Left renal pelvis (tissue), 4 donors: ENCODE measurements around the gene FKBP8. TPM values are rescaled to one million over a fixed set of nuclear protein-coding genes. Genes with fewer than 3 reads are reported as not detected.
"Not testable (repeated sequence)": the region's sequence is repeated elsewhere in the genome, so short reads cannot be mapped to it uniquely, and the experiment has no call there.

Experiments used
- DNase-seq, 4 donors: peaks; one replicate each; pipeline ENCODE4 v3.0.0-alpha.2; 2013; ENCODE audit warnings: low read depth in 4 of 4, low spot score in 3 of 4
- polyA plus RNA-seq, 4 donors: library from polyadenylated mRNA; unstranded; fragments of 120-200 nt; gene quantifications; one replicate each; pipeline ENCODE4 v1.2.1, GENCODE V29; 2013; ENCODE audit not compliant: insufficient read length in 4 of 4

FKBP8 gene
- 100 to 1,000 TPM; 131 to 201 (median 173) TPM for polyA plus RNA-seq

DNA sequence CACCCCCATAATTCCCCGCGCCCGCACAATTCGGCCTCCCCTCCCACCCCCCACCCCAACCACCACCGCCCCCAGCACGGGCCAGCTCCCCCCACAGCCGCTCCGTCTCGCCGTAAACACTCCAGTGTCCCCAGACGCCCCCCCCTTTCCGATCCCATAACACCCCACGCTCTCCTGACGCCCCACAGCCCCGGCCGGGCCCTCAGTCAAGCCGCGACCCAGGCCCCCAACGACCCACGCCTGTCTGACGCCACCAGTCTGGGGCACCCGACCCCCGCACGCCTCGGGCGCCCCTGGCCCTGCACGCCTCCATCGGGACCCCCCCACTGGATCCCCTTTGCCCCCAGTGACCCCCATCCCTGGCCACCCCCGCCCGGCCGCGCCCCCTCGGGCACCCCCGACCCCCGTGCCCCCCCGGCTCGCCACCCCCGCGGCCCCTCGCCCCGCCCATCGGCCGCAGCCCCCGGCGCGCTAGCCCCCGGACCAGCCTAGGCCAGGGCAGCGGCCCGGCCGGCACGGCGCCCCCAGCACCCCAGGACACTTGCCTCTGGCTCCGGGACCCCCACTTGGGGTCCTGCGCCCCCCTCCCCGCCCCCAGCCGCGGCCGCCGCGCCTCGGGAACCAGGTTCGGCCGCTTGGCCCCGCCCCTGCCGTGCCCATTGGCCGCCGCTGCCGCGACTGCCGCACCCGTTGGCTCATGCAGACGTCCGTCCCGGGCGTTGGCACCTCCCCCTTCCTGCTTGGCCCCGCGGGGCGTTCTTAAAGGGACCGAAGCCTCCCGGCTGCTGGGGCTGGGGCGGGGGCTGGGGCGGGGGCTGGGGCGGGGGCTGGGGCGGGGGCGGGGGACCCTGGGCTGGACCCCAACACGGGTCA lies at the start of gene FKBP8:
Gene FKBP8, minus strand, starts transcription at position 633 of the 873 bp plus-strand sequence. CDS start 1,603 bp downstream, outside the sequence.
- peak; percentile 69 to 78 (median 75) for DNase-seq

DNA sequence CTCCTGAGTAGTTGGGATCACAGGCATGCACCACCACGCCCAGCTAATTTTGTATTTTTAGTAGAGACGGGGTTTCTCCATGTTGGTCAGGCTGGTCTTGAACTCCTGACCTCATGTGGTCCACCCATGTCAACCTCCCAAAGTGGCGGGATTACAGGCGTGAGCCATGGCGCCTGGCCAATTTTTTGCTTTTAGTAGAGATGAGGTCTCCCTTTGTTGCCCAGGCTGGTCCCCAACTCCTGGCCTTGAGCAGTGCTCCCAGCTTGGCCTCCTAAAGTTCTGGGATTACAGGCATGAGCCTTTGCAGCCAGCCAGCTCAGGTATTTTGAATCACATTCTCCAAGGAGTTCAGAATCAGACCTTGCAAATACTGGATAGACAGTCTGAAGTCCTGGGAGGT lies 49.4 kb upstream of the FKBP8 start:
- DNase-seq: not testable (repeated sequence)

DNA sequence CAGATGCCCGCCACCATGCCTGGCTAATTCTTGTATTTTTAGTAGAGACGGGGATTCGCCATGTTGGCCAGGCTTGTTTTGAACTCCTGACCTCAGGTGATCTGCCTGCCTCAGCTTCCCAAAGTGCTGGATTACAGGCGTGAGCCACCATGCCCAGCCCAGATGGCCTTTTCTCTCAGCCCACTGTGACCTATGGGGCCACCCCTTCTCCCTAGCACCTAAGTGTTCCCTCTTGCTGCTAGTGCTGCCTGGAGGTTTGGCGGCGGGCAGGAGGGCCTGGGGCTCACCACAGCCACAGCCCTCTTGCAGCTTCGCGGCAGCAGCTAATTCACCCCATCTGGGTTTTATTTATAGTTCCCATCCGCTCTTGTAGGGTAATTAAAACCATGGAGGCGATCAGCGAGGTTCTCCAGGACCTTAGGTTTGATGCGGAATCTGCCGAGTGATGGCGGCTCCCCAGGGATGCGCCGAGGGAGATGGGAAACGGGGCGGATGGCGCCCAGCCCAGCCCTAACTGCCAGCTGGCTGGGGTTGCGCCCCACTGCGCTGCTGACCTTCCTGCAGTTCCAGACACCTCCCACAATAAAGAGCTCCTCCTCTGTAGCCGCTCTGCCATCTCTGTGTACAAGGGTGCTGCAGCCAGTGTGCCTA lies 48.5 kb upstream of the FKBP8 start:
- DNase-seq: no peak

DNA sequence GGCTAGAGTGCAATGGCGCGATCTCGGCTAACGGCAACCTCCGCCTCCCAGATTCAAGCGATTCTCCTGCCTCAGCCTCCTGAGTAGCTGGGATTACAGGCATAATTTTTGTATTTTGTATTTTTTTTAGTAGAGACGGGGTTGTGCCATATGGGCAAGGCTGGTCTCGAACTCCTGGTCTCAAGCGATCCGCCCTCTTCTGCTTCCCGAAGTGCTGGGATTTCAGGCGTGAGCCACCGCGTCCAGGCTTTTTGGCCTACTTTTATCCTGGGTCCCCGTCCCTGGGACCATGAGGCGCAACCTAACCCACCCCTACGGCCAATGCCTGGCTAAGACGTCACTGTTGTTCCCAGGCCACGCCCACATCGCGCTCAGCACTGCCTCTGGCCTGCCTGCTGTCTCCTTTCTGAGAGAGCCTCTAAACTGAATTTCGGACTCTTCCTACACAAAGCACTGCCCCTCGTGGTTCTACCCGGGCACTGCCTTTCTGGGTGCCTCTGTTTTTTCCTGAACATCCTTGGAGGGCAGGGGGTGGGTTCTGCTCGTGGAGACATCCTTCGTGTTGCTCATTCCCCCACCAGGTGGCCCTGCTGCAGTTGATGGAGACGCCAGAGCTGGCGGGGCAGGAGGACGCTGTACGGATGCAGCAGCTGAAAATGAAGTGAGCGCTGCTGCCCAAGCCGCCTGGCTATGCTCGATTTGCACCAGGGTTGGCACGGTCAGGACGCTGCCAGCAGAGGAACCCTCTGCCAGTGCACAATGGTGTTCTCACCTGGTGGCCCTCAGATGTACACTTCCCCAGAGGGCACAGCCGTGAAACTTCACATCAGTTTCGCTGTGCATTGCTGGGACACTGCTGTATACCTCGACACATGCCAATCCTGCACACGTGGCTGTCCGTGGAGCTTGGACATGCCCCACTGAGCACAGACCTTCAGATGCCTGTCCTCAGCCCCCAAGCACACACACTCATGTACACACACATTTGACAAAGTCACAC lies 47.2 kb upstream of the FKBP8 start:
- DNase-seq: peak in 3 of 4 donors; percentile 56 to 74 (median 69)

DNA sequence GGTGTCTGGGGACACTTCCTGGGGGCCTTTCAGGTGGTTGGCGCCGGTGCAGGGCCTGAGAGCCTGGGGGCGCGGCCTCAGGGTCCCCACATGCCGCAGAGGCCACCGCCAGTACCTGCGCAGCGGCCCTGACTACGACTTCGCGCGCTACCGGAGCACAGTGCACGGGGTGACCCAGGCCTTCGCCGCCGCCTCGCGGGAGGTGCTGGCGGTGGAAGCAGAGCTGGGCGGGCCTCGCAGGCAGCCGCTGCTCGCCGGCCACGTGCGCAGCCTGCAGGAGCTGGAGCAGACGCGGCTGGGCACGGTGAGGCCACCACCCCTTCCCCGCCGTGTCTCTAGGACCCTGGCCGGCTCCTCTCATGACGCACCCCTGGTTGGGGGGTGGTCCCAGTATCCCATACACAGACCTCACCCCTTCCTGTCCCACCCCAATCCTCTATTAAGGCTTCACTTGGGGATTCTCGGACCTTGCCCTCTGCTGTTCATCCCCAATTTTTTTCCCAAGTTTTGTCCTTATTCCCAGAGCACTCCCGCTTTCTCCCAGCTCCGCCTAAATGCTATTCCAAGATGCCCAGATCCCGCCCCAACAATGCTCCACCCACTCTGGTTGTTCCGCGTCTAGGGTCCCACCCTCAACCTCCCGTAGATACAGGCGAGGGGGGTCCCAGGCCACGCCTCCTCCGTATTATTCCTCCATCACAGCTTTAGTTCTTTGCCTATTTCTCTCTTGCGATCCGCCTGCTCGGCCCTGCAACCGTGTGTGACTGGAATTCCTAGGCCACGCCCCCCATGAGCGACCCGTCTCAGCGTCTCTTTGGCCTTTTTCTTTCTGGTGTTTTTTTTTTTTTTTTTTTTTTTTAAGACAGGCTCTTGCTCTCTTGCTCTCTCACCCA lies 46.3 kb upstream of the FKBP8 start:
- no peak for DNase-seq

DNA sequence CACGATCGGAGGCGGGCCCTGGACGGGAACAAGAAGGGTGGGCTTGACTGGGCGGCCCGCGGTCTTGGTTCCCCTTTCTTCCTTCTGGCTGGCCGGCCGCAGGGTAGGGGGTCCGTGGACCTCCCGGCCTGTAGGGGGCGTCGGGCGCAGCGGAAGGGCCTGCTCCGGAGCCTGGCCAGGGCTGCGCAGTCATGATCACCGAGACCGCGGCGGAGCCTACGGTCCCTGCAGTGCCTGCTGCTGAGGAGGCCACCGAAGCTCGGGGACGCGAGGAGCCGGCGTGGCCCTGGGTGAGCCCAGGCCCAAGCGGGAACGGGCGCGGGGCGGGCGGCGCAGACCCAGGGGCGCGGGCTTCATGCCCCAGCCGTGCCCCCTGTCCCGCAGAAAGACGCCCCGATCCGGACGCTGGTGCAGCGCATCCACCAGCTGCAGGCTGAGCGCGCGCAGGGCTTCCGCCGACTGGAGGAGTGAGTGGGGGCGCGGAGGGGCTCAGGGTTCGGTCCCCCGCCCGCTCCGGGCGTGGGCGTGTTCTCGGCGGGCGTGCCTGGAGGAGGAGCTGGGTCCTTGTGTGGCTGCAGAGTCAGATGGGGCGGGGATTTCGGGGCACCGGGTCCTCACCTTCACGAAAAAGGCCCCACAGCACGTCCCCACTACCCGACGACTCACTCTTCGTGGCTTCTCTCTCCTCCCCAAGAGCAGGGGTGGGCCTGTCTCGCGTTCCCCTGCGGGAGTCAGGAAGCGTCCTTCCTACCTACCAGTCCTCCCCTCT lies 45.4 kb upstream of the FKBP8 start, which contains the start of gene REX1BD:
Gene REX1BD, plus strand, starts transcription at position 188 of the 769 bp plus-strand sequence. Its CDS starts 4 bp downstream, at position 192.
- DNase-seq: peak in 3 of 4 donors; percentile 56 to 79 (median 66)

DNA sequence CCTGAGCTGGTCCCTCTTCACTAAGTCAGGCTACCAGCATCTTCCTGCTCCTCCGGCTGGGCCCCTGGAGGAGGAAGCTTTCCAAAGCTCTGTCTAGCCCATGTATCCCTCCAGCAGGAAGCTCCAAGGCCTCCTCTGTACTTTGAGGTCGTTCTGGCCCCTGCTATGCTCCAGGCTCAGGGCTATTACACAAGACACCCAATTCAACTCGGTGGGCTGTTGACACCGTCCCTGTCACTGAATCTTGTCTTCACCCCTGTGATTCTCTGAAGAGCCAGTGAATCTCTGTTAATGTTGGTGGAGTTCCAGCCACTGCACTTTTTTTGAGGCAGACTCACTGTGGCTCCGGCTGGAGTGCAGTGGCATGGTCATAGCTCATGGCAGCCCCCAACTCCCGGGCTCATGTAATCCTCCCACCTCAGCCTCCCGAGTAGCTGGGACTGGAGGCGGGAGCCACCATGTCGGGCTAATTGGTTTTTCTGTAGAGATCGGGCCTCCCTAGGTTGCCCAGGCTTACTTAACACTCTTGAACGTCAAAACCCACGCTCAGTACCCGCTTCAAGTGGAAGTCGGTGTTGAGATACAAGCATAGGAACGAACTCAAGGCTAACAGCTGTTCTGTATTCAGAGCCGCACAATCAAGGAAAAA lies 44.7 kb upstream of the FKBP8 start:
- no peak for DNase-seq

DNA sequence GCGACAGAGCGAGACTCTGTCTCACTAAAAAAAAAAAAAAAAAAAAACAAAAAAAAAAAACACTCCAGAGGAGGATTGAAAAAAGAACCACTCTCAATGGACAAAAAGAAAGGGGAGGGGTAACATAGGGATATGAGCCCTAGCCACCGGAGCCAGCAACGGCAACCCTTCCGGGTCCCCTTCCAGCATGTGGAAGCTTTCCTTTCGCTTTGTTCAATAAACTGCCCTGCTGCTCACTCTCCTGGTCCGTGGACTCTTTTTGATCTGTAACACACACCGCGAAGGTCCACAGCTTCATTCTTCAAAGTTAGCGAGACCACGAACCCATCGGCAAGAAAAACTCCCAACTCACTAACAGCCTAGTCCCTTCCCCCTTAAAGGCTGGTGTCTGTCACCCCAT lies 44.2 kb upstream of the FKBP8 start:
- no peak for DNase-seq

DNA sequence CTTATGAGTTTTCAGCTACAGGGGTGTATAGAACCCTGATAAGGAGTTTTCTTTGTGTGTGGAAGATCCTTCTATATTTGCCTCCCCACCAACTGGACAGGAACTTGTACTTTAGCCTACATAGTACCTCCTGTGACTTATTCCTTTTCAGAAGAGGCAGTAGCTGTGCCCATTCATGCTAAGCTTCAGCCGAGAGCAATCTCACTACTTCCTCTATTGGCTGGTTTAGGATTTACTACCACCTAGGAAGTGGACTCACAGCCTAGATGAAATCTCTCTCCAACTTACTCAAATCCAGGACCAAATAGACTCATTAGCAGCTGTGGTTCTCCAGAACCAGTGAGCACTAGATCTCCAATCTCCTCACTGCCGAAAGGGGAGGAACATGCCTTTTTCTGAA lies 42.9 kb upstream of the FKBP8 start:
- no peak for DNase-seq

DNA sequence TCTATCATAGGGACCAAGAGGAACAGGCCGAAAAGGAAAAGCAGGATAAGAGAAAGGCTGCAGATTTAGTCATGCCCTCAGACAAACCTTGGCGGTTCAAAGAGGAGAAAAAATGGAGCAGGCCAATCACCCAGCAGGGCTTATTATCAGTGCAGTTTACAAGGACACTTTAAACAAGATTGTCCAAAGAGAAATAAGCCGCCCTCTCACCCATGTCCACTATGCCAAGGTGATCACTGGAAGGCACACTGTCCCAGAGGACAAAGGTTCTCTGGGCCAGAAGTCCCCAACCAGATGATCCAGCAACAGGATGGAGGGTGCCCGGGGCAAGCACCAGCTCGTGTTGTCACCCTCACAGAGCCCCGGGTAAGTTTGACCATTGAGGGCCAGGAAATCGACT lies 36.9 kb upstream of the FKBP8 start:
- no peak for DNase-seq

DNA sequence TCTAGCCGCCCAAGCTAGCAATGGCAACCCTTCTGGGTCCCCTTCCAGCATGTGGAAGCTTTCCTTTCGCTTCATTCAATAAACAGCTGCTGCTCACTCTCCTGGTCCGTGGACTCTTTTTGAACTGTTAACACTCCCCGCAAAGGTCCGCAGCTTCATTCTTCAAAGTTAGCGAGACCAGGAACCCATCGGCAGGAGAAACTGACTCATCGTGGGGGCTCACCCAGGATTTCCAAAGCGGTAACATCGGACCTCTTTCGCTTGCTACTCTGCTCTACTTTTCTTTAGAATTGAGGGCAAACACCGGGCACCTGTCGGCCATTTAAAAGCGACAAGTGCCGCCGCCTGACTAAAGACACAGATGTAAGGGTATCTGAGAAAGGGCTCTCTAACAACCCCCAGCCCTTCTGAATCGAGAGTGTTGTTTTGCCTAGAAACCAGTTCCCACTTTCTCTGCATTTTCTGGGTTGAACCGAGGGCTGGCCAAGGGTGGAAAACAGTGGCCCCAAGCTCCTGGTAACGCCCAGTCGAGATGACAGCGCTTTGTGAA lies 34.1 kb upstream of the FKBP8 start:
- no peak for DNase-seq

DNA sequence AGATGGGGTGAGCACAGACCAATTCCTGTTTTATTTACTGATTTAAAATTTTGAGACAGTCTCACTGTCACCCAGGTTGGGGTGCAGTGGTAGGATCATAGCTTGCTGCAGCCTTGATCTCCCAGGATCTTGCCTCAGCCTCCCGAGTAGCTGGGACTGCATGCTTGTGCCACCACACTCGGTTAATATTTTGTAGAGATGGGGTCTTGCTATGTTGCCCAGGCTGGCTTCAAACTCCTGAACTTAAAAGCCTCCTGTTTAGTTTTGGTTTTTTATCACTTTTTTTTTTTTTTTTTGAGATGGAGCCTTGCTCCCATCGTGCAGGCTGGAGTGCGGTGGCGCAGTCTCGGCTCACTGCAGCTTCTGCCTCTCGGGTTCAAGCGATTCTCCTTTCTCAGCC lies 33.0 kb upstream of the FKBP8 start:
- no peak for DNase-seq

DNA sequence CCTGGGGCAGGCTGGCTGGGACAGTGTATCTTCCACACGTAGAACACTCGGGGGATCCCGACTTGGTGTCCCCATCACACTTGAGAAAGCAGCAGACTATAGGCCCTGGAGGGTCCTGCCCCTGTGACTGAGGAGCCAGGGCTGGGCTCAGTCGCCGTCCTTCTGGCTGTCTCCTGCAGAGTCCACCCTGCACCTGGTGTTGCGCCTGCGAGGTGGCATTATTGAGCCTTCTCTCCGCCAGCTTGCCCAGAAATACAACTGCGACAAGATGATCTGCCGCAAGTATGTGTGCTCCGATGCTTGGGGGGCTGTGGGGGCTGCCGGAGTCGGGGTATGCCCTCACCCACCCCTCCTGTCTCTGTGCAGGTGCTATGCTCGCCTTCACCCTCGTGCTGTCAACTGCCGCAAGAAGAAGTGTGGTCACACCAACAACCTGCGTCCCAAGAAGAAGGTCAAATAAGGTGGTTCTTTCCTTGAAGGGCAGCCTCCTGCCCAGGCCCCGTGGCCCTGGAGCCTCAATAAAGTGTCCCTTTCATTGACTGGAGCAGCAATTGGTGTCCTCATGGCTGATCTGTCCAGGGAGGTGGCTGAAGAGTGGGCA lies 31.4 kb upstream of the FKBP8 start:
- no peak for DNase-seq

DNA sequence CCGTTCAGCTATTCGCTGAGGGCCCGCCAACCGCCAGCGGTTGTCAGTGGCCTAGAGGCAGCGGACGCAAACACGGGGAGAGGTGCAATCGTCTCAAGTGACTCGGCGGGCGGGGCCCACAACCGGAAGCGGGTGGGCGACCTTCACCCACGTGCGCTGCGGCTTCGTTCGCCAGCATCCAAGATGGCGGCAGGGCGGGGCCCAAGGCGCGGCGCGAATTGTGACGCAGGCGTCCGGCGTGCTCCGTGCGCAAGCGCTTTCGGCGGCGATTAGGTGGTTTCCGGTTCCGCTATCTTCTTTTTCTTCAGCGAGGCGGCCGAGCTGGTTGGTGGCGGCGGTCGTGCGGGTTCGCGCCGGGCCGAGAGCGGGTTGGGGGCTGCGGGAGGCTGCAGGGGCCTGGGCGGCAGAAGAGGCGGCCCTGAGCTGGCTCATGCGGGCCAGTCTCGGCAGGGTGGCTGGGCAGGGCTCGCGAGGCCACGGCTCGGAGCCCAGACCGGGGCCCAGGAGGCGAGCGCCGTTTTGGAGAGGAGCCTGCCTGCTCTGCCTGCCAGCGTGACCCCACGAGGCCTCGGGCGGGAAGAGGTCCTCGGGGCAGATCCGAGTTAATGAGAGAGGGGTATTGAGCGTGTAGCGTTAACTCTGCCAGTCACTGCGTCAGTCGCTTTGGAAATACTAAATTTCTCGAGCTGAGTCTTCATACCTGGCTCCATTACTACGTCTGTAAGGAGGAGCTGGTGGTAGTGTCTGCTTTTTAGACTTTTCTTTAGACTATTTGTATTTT lies 28.4 kb upstream of the FKBP8 start, which contains the start of gene UBA52:
Gene UBA52, plus strand, starts transcription at position 294 of the 781 bp plus-strand sequence. CDS start 1,444 bp downstream, outside the sequence.
- DNase-seq: peak; percentile 91 to 93 (median 92)

DNA sequence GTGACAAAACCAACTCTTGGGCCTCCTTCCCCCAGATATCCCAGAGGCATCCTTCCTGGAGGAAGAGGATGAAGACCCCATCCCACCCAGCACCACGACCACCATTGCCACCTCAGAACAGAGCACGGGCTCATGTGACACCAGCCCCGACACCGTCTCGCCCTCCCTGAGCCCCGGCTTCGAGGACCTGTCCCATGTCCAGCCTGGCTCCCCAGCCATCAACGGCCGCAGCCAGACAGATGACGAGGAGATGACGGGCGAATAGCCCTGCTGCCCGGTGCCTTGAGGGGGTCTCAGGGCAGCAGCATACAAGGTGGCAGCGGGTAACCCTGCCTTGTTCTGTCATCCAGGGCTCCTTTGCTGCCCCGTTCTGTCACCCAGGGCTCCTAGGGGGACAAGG lies 25.0 kb upstream of the FKBP8 start:
- DNase-seq: no peak

DNA sequence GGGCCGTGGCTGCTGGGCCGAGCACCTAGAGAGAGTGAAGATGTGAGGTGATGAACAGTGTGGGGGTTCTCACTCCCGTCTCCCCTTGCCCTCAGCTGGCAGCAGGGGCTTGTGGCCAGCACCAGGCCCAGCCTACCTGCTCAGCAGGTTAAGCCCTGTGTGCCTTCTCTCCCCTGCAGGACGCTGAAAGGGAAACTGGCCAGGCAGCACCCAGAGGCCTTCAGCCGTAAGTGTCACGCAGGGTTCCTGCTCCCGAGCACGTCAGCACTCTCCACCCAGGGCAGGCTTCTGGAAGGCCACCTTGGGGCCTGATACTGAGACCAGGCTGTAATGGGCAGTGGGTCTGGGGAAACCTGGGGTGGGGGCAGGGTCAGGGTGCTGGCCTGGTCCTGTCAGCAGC lies 23.6 kb upstream of the FKBP8 start:
- DNase-seq: no peak

DNA sequence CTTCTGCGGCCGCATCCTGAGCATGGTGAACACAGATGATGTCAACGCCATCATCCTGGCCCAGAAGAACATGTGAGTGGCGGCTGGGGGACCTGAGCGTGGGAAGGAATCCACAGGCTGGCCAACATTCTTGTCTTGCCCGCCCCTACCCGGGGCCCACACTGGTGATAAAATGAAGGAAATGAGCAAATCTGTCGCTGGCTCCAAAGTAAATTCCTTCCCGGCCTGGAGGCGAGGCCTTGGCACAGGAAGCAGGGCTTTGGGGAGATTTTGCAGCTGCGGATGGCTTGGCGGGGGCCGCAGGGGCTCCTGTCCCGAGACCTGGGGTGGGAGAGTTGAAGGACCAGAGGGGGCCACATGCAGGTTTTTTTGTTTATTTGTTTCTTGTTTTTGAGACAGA lies 18.7 kb upstream of the FKBP8 start:
- no peak for DNase-seq
